HG03354 (cell line): ENCODE measurements around the gene MACROH2A1.

Source experiments
- ATAC-seq: cut with Tn5 transposase; IDR thresholded peaks from one replicate; pipeline ENCODE4 v1.9.1; 2021; ENCODE audit warnings: mild to moderate bottlenecking; ENCODE audit not compliant: unreplicated experiment, poor library complexity, severe bottlenecking

The MACROH2A1 gene

DNA sequence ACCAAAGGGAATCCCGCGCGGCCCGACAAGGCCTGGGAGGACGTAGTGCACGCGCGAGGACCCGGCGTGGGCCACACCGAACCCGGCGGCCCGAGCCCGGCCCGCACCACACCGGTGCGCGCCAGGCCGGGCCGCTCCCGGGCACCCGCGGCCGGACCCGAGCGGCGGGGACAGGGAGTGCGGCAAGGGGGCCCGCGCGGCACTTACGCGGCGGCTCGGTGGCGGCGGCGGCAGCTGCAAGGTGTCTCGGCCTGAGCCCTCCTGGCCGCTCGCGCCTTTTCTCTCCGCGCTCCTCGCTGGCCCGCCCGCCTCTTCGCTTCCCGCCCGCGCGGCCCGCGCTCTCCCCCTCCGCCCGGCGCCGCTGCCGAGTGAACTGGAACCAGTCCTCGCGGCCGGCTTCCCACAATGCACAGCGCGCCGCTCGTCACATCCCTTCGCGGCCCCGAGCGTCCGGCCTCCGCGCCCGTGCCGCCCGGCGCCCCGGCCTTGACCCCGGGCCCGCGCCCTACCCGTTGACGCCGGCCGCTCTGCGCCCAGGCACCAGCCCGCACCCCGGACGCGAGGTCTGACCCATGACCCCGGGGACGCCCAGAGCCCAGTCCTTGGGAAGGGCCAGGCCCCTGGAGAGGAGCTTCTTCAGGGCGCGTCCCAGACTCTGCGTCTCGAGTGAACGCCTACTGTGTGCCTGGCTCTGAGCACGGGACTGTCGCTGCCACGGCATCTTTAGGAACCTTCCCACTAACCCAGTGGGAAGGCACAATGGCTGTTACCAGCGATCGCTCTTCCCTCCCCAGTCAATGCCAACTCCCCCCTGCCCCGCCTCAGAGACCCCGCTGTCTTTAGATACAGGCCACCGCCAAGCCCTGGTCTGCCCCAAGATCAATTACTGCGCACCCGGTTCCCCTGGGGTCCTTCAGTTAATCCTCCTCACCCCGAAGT lies at the start of gene MACROH2A1:
TSS of gene MACROH2A1 (minus strand) at position 377 of the 939 bp plus-strand sequence. CDS start 10,138 bp downstream, outside the sequence.
- peak; percentile 87 for ATAC-seq

GRCh38 chr5:135448071-135448739 lies 49.2 kb upstream of the MACROH2A1 start:
- no peak for ATAC-seq

GRCh38 chr5:135447298-135447929 lies 48.4 kb upstream of the MACROH2A1 start, which contains the start of gene DCANP1:
Gene DCANP1, minus strand, starts transcription at chr5:135447348. Its CDS starts 240 bp downstream, at chr5:135447108.
- ATAC-seq, result no peak

- no peak for ATAC-seq
These were observed 47.6 kb upstream of the MACROH2A1 start for GRCh38 chr5:135446615-135447014.

DNA sequence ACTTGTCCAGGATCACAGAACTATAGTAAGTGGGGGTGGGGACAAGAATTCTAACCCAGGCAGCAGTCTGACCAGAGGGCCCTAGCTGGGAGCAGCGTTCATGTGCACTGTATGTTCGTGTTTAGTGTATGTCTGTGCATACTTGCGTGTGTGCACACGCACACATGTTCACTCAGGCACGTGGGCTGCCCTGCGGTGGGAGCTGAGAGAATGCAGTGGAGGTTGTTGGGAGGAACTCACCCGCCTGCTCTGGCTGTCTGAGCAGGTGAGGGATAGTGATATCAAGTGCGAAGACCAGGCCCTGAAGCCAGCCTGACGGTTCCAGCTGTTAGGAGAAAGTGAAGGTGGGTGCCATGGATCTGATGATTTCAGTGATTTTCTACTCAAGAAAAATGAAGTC lies 47.2 kb upstream of the MACROH2A1 start:
- ATAC-seq, result no peak

- no peak for ATAC-seq
These were observed 46.4 kb upstream of the MACROH2A1 start for GRCh38 chr5:135445306-135445985.

DNA sequence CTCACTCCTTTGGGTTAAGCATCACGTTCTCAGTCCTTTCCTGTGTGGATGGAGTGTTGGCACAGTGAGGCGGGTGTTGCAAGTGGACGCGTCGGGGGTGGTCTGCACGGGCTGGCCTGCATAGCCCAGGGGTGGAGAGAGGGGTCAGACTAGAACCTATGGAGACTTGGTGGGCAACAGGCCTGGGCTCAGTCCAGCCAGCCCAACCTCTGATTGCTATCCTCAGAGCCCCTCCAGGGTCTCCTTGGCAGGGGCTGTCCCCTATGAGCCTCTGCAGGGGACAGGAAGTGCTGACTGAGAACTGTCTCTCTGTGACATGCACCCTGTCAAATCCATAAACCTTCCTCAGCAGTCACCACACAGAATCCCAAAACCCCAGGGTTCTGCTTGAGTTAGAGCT lies 45.9 kb upstream of the MACROH2A1 start:
- no peak for ATAC-seq

- no peak for ATAC-seq
These were observed 45.3 kb upstream of the MACROH2A1 start for GRCh38 chr5:135444360-135444759.

DNA sequence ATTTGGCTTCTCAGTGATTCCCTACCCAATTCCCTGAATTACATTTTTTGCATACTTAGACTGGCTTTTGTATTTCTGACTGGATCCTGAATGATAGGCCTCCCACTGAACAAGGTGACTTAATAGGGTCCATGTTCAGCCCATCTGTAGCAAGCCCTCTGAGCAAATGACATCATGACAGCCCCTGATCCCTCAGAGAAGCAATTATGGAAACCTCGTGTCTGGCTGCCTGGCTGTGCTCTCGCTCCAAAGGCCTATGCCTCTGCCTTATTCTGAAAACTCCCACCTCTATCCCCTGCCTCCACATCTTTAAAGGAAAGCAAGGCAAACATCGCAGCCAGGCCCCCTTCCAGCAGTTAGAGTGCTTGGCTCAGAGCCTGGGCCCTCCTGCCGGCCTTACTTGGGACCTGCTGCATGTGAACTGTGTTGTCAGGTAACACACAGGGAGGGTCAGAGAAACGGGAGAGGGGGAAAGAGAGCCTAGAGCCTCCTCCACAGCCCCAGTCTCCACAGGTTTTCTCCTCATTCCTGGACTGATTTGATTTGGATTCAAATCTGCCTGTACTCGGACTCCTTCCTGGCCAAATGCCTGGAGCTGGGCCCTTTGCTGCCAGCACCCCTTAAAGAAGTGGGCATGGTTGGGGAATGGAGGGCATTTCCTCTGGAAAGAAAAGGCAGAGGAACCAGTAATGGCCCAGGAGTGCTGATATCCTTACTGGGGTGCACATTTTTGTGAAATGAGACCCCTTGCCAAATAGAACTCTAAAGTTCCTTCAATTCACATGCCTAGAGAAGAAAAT lies 44.3 kb upstream of the MACROH2A1 start:
- ATAC-seq, result no peak

GRCh38 chr5:135442431-135443160 lies 43.6 kb upstream of the MACROH2A1 start:
- ATAC-seq, result no peak

DNA sequence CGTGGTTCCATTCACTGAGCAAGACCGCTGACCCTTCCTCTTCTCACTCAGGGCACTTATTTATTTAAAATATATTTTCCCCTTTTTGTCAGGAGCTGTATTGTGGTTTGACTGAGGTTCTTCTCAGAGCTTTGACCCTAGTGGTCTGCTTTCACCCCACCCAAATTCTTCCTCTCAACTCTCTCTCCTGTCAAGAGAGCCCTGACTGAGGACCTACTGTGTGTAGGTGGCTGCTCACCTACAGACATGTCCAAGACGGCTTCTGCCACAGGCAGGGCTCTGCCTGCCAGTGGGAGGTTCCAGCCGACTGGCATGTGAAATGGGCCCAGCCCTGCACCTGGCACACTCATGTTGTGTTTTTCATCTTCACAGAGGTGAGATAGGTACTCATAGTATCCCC lies 42.9 kb upstream of the MACROH2A1 start:
- no peak for ATAC-seq

DNA sequence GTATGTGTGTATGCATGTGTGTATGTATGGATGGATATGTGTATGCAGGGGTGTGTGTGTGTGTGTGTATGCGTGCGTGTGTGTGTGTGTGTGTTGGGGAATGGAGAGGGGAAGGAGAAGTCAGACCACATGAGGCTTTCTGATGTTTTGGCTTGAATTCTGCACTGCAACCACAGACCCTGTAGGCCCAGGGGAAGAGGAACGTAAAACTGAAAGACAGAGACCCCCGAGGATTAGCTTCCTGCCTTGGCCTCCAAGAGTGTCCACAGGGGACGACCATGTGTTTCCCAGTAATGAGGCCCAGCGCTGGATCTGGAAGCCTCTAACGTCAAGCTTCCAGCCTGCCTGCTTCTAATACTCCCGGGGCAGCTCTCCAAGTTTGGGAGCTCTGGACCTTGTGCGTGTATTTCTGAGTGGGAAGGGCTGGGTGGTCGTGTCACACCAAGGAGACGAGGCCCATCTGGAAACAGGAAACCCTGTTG lies 42.4 kb upstream of the MACROH2A1 start:
- ATAC-seq, result no peak

DNA sequence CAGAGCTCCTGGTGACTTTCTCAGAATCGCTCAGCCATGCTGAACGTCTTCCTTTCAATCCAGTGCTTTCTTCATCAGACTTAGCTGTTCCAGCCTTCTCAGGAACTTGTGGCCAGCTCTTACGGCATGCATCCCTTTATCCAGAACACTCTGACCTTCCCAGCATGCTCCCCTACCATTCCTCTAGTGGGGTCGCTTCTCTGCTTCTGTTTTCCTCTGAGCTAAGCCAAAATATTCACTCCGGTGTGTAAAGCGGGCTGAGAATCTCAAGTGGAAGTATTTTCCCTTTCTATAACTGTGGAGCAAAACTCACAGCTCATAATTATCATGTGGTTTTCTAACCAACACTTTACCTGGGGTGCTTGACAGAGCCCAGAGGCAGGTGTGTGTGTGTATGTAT lies 41.9 kb upstream of the MACROH2A1 start:
- no peak for ATAC-seq

GRCh38 chr5:135439231-135440205 lies 40.5 kb upstream of the MACROH2A1 start:
- no peak for ATAC-seq

- no peak for ATAC-seq
These were observed 39.7 kb upstream of the MACROH2A1 start for GRCh38 chr5:135438636-135439221.

DNA sequence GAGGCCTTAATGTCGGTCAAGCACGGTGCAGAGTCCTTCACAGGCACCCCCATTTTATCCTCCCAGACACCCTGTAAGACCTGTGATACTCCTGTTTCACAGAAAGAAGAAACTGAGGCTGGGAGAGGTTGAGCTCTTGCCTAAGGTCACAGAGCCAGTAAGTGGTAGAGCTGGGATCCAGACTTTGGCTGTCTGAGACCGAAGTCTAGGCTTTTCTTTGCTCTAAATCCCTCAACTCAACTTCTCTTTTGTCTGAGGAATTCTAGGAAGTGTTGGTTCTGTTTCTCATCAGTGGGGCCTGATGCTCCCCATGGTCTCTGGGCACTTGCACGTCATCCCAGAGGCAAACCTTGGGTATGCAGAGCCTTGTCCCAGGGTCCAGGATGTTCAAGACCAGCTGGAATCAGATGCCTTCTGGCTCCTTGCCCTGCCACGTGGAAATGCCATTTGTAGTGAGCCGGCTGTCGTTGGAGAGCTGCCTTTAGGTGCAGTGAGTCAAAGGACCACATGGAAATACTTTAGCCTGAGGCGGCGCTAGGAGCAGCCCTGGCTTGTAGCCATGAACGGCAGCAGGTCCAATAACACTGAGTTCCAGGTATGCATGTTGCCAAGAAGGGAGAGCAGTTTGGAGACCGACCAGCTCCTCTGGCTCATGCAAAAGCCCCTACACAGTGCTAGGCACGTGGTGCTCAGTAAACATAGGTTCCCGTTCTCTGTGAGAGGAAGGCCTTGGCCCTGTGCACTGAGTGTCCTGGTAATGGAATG lies 38.9 kb upstream of the MACROH2A1 start:
- no peak for ATAC-seq
